HK-2 (cell line): ENCODE results near the gene PSAPL1.

ENCODE experiments used
- DNase-seq: peaks from one replicate; pipeline ENCODE4 v3.0.0-alpha.2; 2018; ENCODE audit not compliant: unreplicated experiment

PSAPL1 gene, protein sequence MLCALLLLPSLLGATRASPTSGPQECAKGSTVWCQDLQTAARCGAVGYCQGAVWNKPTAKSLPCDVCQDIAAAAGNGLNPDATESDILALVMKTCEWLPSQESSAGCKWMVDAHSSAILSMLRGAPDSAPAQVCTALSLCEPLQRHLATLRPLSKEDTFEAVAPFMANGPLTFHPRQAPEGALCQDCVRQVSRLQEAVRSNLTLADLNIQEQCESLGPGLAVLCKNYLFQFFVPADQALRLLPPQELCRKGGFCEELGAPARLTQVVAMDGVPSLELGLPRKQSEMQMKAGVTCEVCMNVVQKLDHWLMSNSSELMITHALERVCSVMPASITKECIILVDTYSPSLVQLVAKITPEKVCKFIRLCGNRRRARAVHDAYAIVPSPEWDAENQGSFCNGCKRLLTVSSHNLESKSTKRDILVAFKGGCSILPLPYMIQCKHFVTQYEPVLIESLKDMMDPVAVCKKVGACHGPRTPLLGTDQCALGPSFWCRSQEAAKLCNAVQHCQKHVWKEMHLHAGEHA

DNA sequence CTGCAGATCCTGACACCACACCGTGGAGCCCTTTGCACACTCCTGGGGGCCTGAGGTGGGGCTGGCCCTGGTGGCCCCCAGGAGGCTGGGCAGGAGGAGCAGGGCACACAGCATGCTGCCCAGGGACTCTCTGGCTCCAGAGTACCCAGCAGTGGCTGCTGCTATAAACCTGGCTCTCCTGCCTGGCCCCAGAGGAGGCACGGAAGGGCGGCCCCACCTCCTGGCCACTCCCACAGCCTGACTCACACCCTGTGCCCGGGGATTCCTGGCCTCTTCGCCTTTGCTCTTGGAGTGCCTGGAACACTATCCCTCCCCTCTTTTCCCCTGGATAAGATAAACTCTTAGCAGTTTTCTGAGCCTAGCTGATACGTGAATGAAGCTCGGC, at the start of gene PSAPL1:
Gene PSAPL1 (minus strand): TSS at position 165 of the 385 bp plus-strand sequence. CDS start 51 bp downstream, at position 114.
- peak; percentile 54 for DNase-seq

DNA sequence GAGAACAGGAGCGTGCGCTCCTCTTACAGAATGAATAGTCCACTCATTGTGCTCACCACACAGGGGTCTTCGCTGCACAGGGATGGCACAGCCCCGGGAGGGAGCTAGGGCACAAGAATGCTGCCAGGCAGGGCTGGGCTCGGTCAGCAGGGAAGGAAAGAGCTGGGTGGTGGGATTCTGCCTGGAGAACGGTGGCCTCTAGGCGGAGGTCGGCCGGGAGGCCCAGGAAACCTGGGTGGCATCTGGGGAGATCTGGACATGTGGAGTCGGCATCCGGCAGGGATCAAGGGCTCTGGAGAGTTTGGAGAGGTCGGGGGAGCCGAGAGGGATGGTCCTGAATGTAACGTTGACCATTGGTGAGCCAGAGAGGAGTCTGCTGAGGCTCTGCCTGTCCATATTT, 46.5 kb upstream of the PSAPL1 start:
- DNase-seq, result no peak

DNA sequence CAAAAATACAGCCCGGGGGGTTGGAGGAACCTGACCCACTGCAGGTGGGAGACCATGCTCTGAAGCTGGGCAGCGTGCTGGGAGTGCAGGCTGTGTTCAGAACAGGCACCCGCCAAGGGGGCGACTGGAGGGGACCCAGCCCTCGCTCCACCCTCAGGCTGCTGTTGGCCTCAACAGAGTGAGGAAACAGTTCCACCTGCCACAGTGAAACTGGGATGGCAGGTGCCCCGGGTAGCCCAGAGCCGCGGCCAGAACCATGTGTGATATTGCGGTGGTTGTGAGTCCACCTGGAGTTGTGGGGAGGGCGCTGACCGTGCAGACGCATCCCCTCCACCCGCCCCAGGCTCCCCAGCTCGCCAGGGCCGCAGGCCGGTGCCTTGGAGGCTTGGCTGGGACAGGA, 45.7 kb upstream of the PSAPL1 start:
- no peak for DNase-seq

DNA sequence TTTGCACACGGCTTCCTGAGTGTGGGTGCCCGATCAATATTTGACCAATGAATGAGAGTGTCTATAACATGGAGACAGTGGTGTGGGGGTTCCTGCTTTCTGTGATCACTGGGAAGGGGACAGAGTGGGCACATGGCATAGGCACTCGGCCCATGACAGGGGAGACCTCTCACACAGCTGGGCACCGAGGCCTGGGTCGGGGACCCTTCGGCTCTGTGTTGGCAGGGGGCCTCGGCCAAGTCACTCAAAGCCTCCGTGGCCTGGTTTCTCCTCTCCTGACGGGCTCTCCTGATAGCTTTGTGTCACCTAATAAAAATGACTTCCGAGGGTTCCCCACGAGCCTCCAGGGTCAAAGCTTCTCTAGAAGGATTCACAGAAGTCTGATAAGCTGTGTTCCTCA, 43.9 kb upstream of the PSAPL1 start:
- DNase-seq, result no peak

- no peak for DNase-seq
These were observed 43.0 kb upstream of the PSAPL1 start for GRCh38 chr4:7477695-7478094.

DNA sequence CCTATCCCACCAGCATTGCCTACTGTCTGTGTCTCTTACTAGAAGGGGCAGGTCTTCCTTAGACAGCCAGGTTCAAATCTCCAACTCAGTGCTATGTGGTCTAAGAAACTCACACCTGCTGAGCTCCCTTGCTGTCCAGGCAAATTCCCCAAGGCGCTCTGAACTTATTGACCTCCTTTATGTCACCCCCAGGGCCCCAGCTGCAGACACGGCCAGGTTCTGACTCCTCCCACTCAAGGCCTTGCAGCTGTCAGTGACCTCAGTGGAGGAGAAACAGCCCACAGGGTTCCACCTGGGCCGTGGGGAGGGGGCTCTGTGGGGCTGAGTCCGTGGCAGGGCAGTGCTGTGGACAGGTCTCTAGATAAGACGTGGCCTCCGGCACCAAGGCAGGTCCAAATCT, 42.1 kb upstream of the PSAPL1 start:
- no peak for DNase-seq

GRCh38 chr4:7475207-7475606, 40.5 kb upstream of the PSAPL1 start:
- DNase-seq, result no peak

DNA sequence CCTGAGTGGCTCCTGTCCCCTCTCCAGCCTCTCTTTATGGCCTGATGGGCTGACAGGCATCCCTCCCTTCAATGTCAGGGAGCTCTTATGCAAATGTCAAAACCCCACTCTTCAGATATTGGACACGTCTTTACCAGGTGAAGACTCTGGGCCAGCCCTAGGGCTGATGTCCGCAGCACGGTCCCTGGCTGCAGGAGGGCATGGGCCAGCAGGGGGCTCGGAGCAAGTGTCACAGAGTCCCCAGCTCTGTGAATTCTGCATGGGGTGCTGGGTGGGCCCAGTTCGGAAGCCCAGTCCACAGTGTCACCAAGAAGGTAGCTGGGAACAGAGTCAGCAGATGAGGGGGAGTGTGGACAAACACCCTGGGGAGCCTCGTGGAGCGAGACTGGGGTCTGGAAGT, 39.6 kb upstream of the PSAPL1 start:
- DNase-seq, result no peak

DNA sequence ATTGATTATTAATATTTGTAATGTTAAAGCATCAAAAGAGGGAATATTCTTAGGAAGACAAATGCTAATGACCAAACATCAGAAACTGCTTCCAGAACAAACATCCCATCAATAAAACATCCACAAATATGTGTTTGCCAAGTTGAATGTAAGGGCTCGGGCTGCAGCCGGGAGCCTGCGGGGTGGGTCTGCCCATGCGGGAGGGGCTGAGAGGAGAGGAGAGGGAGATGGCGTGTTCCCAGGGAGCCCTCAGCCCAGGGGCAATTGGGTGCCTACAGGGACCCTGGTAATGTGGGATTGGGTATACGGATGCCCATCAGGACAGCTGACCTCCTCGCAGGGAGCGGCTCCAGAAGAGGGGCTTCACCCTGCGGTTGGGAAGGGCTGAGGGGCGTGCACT, 38.4 kb upstream of the PSAPL1 start:
- no peak for DNase-seq

DNA sequence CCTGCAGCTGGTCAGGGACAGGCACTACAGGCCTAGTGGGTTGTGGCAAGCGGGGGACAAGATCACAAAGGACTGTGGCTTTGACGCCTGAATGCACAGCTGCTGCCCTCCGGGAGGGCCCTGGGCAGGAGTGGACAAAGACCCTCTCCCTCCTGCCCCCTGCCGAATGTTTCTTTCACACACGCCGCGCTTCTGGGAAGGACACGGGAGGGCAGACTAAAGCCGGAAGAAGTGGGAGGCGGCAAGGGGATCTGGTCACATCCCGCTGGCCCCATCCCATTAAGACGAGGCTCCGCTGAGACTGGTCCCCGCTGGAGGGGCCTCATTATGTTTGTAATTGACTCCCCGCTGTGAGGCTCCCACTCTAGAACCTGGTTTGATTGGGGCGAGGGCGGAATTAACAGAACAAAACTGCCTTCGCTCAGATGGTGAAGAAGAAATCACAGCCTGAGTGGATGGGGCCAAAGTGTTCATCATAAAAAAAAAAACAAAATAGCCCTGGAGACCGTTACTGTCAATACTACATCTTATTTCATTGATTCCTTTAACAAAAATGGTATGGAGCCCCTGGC, 37.8 kb upstream of the PSAPL1 start:
- no peak for DNase-seq

DNA sequence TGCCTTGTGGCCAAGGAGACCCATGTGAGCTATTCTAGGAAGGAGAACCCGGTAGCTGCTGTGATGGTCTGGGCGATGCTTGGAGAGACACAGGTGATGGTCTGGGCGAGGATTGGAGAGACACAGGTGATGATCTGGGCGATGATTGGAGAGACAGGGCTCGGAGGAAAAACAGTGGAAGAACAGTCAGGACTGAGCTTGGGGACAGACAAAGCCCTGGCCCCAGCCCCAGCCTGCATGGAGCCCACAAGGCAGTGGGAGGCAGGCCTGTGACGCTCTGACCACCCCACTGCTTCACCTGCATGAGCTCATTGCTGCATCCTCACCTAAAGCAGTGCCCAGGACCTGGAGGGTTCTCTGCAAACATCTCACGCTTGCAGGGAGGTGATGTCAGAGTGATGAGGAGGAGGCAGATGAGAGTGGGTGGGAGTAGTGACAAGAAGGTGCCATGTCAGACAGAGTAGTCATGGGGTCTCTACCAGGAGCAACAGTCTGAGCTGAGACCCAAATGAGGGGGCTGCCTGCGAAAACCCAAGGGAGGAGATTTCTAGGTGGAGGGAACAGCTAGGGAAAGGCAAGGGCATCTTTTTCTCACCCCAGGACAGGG, 35.9 kb upstream of the PSAPL1 start:
- no peak for DNase-seq

GRCh38 chr4:7470111-7470510, 35.4 kb upstream of the PSAPL1 start:
- no peak for DNase-seq

DNA sequence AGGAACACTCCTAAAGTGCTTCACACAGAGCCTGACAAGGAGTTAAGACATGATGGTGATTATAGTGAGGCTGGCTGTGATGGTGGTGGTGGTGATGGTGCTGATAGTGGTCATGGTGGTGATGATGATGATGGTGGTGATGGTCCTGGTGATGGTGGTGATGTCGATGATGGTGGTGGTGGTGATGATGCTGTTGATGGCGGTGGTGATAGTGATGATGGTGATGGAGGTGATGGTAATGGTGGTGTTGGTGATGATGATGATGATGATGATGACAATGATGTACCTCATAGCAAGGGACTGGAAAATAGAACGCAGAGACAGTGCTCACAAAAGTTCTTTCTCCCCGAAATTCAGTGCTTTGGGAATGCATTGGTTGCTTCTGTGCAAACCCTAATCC, 34.3 kb upstream of the PSAPL1 start:
- DNase-seq, result no peak

DNA sequence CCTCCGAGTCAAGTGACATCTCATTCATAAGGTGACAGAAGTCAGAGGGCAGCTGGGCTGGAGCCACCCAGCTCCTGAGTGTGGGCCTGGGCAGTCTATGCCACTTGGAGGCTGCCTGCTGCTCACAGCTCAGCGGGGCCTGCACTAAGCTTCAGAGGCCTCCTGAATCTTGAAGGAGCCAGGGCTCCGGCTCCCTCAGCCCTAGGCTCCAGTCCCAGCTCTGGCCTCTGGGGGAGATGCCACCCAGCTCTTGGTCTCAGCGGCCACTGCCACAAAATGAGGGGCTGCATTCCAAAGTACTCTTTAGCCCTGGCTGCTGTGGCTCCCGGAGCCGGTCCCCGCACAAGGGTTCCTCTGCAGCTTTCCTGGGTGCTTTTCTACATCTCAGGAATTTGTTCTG, 32.7 kb upstream of the PSAPL1 start:
- no peak for DNase-seq

GRCh38 chr4:7466904-7467303, 32.2 kb upstream of the PSAPL1 start:
- DNase-seq, result no peak

DNA sequence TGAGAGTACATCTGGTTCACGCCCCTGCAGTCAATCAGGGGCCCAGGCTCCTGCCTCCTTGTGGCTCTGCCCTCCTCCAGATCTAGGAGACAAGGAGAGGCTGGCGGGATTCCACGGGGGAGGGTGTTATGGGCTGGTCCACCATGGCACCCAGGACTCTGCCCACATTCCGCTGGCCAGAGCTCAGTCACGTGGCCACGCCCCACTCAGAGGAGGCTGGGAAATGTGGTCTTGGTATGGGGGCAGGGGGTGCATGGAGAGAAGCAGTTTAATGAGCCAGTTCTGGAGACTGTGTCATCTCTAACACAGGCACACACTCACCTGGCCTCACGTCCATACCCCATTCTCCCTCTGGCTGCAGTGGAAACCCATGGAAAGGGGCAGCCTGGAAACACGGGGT, 31.5 kb upstream of the PSAPL1 start:
- no peak for DNase-seq

DNA sequence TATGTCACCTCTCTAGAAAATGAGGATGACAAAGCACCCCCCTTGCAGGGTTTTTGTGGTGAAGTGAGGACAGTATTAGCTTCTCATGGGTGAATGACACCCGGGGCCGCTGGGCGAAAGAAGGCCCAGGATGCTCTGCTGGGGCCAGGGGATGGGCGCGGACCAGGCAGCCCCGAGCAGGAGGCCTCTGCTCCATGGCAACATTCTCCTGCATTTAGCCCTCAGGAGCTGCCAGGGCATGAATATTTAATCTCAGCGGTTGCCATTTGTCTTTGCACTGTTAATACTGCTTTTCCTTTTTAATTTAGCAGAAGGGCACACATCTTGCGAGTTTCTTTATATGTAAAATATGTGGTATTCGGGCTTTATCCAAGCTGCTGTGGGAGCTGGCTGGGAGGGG, 30.3 kb upstream of the PSAPL1 start:
- DNase-seq, result no peak

DNA sequence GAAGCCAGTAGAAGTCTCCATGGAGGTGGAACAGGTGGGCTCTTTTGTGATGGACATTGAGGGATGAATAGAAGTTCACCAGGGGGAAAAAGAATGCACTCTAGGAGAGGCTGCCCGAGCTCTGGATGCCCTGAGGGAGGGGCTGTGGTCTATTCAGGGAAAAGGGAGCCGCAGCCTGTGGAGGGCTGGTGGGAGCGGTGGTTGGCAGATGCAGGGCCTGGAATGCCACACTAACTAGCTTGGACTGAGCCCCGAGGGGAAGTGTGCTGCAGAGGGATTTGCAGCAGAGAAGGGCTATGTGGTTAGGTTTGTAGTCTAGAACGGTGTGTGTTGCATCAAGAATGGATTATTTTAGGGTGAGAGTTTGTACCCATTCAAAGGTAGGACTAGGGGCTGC, 29.5 kb upstream of the PSAPL1 start:
- no peak for DNase-seq

DNA sequence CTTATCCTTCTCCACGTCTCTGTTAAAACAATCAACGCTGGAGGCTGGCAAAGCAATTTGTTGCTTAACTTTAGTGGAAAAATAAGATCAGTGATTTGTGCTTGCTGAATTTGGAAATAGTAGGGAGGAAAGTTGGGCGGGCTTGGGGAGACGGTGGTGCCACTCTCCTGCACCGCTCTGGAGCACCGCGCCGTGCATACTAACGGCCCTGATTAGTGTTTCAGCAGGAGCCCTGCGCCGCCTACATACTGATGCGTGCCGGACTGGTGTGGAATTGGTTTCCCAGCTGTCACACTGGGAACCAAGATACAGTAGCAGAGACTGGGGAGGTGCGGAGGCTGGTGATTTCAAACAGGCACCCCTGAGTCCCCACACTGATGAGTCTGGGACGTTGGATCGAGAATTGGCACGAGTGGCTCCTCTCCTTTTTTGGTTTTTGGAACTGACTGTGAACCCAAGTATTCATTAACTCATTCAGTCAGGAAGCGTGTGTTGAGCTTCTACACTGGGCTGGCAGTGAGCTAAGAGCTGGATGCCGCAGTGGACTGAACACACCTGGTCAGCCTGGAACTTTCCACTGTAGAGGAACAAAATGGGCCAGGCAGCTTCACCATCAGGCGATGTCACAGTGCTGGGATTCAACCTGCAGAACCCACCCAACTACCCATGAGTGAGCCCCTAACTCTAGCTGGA, 29.0 kb upstream of the PSAPL1 start:
- DNase-seq, result no peak

DNA sequence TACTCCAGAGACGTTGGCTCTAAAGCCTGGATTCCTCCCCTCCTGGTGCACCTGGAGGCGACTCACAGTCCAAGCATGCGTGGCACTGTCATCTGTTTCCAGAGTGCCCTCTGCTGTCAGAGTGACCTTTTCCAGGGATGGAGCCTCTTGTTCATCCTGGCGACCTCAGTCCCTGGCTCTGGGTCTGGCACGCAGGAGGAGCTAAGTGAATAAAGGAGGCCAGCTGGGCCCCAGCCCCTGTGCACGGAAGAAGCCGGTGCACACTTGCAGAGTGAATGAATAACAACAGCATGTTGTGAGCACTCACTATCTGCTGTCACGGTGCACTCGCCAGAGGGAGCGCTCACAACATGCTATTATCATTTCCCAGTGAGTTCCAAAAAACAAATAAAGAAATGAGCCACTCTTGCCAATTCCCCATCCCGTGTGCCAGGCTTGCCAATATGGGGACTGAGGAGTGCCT, 27.8 kb upstream of the PSAPL1 start:
- peak; percentile 19 for DNase-seq

DNA sequence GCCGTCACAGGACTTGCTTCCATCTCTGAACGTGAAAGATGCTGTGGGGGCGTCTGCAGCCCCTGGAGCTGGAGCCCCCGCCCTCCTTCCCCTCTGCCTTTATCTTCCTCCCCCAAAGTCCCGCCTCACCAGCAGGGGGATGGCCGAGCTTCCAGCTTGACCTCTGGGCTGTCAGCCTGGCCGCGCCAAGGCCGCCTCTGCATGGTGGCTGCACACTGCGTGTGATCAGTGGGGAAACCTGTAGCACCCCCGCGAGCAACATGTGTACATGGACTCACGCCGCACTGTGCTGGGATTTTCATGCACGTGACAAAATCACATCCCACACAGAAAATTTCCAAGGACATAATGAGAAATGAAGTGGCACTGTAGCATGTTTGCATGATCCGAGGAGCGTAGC, 26.5 kb upstream of the PSAPL1 start:
- no peak for DNase-seq

- no peak for DNase-seq
These were observed 25.8 kb upstream of the PSAPL1 start for GRCh38 chr4:7460566-7460965.
